Stimulated activated CD4-positive, alpha-beta T cell treated with anti-CD3 and anti-CD28 coated beads, Interleukin-2, amount 100 ng/mL, for 48 hours (primary cell): Measurements from ENCODE around the gene NOPCHAP1.
"Not testable (repeated sequence)": the region's sequence is repeated elsewhere in the genome, so short reads cannot be mapped to it uniquely, and the experiment has no call there.

Experiments
- DNase-seq, 2 donors: peaks; one replicate each; pipeline ENCODE4 v3.0.0-alpha.2; 2020

Gene NOPCHAP1, protein sequence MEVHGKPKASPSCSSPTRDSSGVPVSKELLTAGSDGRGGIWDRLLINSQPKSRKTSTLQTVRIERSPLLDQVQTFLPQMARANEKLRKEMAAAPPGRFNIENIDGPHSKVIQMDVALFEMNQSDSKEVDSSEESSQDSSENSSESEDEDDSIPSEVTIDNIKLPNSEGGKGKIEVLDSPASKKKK

GRCh38 chr12:104986022-104986941 lies at the start of gene NOPCHAP1:
Gene NOPCHAP1 (plus strand): TSS chr12:104986316. CDS start chr12:104986353, 37 bp downstream.
- peak; percentile 76 to 86 for DNase-seq

- DNase-seq = no peak
These were observed 47.7 kb upstream of the NOPCHAP1 start for GRCh38 chr12:104938371-104938770.

DNA sequence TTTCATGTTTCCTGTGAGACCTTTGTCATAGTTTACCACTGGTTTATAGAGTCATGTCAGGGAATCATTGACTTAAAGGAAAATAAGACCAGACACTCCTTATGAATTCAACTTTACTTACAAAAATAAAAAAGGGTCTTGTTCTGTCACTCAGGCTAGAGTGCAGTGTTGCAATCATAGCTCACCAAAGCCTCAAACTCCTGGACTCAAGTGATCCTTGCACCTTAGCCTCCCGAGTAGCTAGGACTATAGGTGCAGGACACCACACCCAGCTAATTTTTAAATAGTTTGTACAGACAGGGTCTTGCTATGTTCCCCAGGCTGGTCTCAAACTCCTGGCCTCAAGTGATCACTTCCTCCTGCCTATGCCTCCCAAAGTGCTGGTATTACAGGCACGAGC lies 47.0 kb upstream of the NOPCHAP1 start:
- no peak for DNase-seq

GRCh38 chr12:104941454-104941853 lies 44.7 kb upstream of the NOPCHAP1 start:
- DNase-seq = no peak

DNA sequence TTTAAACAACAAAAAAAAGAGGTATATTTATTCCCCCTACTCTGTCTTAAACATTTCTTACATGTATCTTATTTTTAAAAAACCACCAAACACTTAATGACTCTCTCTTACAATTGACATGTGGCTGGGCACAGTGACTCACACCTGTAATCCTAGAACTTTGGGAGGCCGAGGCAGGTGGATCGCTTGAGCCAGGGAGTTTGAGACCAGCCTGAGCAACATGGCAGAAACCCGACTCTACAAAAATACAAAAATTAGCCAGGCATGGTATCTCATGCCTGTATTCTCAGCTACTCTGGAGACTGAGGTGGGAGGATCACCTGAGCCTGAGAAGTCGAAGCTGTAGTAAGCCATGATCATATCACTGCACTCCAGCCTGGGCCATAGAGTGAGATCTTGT lies 44.0 kb upstream of the NOPCHAP1 start:
- no peak for DNase-seq

- DNase-seq = not testable (repeated sequence)
These were observed 42.7 kb upstream of the NOPCHAP1 start for GRCh38 chr12:104943401-104943800.

GRCh38 chr12:104944252-104944651 lies 41.9 kb upstream of the NOPCHAP1 start:
- no peak for DNase-seq

GRCh38 chr12:104948716-104949115 lies 37.4 kb upstream of the NOPCHAP1 start:
- not testable (repeated sequence) for DNase-seq

DNA sequence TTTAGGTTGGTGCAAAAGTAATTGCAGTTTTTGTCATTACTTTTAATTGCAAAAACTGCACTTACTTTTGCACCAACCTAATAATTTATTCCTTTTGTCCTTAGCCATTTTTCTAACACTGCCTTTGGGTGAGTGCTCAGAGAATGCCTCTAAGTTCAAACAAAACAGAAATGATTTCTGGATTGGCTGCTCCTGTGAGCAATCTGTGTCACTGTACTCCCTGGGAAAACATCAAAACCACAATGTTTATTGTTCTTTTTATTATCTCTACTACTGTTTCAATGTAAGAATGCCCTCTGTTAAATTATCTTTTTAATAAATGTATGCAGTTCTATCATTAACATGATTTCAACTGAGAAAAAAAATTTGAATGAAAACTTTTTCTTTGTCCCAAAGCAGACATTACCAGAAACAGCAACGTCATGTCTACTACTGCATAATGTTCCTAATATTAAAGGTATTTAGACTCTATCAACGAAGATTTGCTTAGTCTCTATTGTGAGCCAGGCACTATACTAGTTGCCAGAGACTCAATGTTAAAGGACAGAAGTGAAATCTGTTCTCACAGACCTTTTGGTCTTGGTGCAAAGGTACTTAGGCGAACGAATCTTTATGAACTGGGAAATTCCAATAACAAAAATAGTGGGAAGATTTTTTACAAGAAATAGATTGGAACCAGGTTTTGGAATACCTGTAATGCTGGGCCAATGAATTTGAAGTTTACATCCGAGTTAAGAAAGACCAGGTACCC lies 34.2 kb upstream of the NOPCHAP1 start:
- no peak for DNase-seq

GRCh38 chr12:104952816-104953215 lies 33.3 kb upstream of the NOPCHAP1 start:
- no peak for DNase-seq

DNA sequence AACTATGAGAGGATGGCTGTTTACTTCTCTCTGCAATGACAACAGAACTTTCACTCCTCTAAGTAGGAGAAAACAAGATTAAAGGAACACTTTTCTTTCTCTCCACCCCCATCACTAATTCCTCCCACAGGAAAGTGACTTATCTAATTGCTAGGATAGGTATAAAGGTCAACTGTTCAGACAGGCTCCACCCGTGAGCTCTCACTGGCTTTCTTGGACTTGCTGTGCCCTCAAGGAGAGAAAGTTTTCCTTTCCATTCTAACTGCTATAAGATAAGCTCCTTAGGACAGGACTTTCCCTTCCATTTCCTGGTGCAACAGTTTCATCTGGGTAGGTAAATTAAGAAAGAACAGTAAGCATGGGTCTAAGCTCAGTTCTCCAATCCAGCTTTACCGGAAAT lies 32.8 kb upstream of the NOPCHAP1 start:
- DNase-seq = no peak

DNA sequence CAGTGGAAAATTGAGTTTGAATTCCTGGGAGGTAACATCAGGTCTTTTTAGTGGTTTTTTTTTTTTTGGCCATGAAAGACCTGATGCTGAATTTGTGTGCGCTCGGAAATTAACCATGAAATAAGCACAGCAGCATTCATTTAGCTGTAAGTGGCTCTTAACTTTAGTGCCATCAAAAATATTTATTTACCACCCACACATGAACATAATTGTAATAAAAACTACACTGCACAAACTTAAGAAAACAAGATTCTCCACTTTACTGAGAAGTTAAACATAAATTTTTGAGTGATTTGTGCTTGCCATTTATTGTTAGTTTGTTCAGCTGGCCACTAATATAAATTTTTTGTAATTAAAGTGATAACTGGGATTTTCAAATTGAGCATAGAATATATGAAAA lies 30.4 kb upstream of the NOPCHAP1 start:
- DNase-seq = no peak

GRCh38 chr12:104956870-104957718 lies 29.0 kb upstream of the NOPCHAP1 start:
- DNase-seq = no peak

DNA sequence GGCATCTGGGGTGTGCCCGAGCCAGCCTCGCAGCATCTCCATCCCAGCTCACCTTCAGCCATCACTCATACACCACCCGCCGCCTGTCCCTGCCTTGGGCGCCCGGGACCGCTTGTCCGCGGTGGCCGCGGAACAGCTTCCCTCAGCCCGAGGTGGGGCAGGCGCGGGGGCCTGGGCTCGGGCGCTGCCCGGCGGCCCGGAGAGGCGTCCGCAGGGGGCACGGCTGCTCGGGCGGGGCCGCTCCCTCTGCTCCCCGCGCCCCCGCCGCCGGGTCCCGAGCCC lies 28.5 kb upstream of the NOPCHAP1 start:
- peak in 1 of 2 donors; percentile 16 for DNase-seq

DNA sequence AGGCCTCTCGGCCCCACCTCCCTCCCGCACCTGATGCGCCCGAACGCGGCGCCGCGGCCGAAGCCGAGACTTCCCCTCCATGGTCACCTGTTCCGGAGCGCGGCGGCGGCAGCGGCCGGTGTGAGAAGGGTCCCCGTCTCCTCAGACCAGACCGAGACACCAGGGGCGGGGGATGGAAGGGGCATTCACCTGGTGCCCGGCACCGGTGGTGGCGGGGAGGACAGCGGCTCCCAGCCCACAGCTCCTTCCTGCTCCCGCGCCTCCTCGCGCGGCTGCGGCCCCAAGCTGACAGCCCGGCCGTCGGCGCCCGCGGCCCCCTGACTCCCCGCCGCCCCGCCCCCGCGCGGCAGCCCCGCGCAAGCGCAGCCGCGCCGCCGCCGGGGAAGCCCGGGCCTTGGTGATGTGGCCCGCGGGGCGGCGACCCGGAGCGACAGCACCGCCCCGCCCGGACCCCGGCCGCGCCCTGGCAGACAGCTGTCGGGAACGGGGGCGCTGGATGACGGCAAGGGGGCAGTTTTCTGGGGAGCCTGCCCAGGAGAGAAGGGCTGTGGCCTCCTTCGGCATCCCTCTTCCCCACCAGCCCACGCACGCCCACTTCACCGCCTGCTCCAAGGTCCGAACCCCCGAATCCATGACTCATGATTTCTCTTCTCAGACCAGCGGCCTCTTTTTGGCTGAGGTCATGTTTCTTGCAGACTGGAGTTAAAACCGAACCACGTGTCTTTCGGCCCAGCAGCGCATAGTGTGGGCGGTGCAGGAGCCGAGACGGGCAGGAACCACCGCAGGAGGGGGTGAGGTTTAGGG lies 27.9 kb upstream of the NOPCHAP1 start, which contains the start of gene SLC41A2:
TSS of gene SLC41A2 (minus strand) at position 290 of the 804 bp plus-strand sequence. CDS start 29,763 bp downstream, outside the sequence.
- DNase-seq = peak; percentile 63 to 73

DNA sequence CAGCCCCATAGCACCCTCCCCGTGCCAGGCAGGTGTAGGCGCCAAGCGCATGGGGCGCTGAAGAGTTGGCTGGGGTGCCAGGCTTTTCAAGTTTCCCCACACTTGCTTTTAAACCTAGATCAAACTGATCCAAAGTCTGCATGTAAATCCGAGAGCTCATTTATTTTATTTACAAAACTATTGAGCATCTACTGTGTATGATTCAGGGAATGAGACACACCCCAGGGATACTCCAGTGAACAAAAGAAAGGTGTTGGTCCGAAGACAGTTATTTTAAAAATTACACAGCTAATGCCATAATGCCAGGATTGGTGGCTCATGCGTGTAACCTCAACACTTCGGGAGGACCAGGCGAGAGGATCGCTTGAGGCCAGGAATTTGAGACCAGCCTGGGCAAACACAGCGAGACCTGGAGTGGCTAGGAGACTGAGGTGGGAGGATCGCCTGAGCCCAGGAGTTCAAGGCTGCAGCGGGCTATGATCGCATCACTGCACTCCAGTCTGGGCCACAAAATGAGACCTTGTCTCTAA lies 27.2 kb upstream of the NOPCHAP1 start:
- no peak for DNase-seq

DNA sequence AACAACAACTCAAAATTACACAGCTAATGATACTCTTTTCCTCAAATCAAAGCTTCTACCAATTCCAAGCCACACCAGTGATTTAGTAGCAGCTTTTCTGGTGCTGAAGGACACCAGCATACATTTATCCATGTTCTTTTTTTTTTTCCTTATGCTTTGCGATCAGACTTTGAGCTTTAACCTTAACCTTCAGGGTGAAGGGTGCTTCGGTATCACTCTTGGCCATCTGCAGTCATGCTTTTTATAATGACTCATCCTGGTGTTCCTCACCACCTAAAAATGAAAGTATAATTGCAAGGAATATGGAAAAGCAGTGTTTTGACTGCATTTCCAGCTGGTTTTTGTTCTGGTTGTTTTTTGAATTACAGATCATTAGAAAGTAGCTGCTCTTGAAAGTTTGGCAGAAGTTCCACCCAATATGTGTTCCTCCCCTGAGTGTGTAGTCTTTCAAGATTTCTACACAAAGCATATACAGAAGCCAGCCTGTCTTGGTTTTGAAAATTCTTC lies 26.7 kb upstream of the NOPCHAP1 start:
- no peak for DNase-seq

DNA sequence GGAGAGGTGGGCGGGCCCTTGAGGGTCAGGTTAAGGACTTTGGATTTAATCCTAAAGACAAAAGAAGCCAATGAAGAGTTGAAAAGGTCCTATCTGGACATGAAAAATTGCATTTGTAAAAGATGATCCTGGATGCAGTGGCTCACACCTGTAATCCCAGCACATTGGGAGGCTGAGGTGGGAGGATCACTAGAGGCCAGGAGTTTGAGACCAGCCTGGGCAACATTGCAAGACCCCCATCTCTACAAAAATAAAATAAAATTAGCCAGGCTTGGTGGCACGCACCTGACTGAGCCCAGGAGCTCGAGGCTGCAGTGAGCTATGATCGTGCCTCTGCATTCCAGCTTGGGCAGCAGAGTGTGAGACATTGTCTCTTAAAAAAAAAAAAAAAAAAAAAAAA lies 25.7 kb upstream of the NOPCHAP1 start:
- no peak for DNase-seq

- DNase-seq = no peak
These were observed 22.4 kb upstream of the NOPCHAP1 start for GRCh38 chr12:104963757-104964156.

DNA sequence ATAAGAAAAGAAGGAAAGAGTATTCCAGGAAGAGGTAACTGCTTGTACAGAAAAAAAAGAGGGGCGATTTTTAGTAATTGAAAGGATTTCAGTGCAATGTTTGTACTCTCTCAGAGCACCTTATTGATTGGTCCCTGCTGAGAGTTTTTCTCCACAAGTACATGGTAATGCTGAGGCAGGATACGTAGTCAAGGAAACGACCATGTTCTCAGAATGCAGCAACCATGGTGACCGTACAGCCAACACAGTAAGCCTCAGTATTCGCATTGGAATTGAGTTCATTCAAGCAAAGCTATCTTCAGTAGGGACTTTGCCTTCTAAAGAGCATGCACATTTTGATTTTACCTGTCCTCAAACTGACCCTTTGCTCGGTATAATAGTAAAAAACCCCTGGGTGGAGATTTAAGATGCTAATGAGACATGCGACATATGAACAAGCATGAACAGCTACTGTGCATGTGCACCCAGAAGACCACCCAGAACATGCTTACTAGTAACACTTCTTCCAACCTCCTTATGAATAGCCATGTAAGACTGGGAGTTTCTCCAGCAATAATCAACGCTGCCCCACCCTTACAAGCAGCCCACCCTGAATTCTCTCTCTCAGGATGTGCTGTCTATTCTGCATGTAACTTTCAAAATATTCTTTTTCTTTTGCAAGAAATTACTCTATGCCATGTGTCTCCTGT lies 21.8 kb upstream of the NOPCHAP1 start:
- DNase-seq = no peak

DNA sequence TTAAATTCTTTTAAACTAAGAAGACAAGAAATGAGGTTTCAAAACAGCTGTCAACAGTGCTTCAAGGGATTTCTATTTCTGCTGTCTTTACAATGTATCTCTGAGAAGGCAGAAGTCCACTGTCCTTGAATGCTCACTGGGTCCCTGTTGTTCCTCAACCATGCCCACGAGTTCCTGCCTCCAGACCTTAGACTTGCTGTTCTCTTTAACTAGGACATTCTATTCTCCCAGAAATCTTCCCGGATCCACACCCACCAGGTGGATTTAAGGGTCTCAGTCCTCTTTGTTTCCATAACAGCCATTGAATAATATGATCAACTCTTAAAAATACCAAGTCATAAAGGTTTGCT lies 21.3 kb upstream of the NOPCHAP1 start:
- DNase-seq = no peak
